ENCODE results near the gene RS1. TPM values are rescaled to one million over a fixed set of nuclear protein-coding genes. Genes with fewer than 3 reads are reported as not detected.

The RS1 gene
- not detected in 5 replicates for total RNA-seq (2022; extraction: Qiagen RNA extraction; ENCODE audit: low read depth)

GRCh38 chrX:18672008-18672407 lies at the start of gene RS1:
Gene RS1 (minus strand): TSS chrX:18672108. CDS start chrX:18672068, 40 bp downstream.

GRCh38 chrX:18707426-18708049 lies 35.6 kb upstream of the RS1 start, which contains the start of gene PPEF1:
Gene PPEF1 (plus strand): TSS chrX:18707645. CDS start chrX:18707781, 136 bp downstream.

Other genes with a start within 250 kb of the RS1 start
- gene CDKL5, start 246.5 kb downstream of the RS1 start, total RNA-seq (2022; extraction: Qiagen RNA extraction; ENCODE audit: low read depth): 3.8 to 7.0 TPM (median 6.2 TPM) in 5 replicates
- 1.1 to 1.9 TPM (median 1.3 TPM) in 5 replicates for gene PPEF1, start 35.5 kb upstream of the RS1 start, total RNA-seq (2022; extraction: Qiagen RNA extraction; ENCODE audit: low read depth)

Data from A549 treated with DMSO at 1 μM for 4 hours (cell line).